Measurements from ENCODE around the gene HMCN2. TPM values are rescaled to one million over a fixed set of nuclear protein-coding genes. Genes with fewer than 3 reads are reported as not detected.

The HMCN2 gene
- total and polyA plus RNA-seq, 2 donors (not counting 1 experiment from before 2014, with no cell fraction given), result 0.01 TPM; not detected in 1

- H4K20me1 ChIP-seq (ENCODE audit: control insufficient read depth, insufficient read depth, low read length, poor library complexity, severe bottlenecking), result no peaks in the 10 kb centered on the region
- peaks cover 0 to 3% (median 0%) of the 10 kb centered on the region in 4 experiments for H3K27me3 ChIP-seq (replicated peaks in 1 of 4; ENCODE audit: control extremely low read depth in 1 of 4, control insufficient read depth in 3 of 4, insufficient read depth in 4 of 4, low read length in 3 of 4)
- no peaks in the 10 kb centered on the region for H3K4me1 ChIP-seq (ENCODE audit: control insufficient read depth in 2 of 2, insufficient read depth in 2 of 2, low read length in 2 of 2)
- H3K9me3 Mint-ChIP-seq (ENCODE audit: insufficient read depth), result no peaks in the 10 kb centered on the region
- TF ChIP-seq EZH2 (IDR thresholded peaks at IDR 0.05; ENCODE audit: borderline replicate concordance, insufficient read depth, low read depth, low read length, poor library complexity, severe bottlenecking) (no peak), CTCF (IDR thresholded peaks at IDR 0.05) (no peak)
- ATAC-seq (ENCODE audit: low read depth) (no peak), DNase-seq (no peak)
- no peak overlapping the region for H3K4me3 ChIP-seq (ENCODE audit: control extremely low read depth in 1 of 5, extremely low read depth in 1 of 5, insufficient read depth in 1 of 5, low read depth in 2 of 5, low read length in 4 of 5)
- no peak overlapping the region for H2AFZ ChIP-seq (ENCODE audit: insufficient read depth, low read depth, low read length, poor library complexity, severe bottlenecking)
- CTCF ChIA-PET, result no interaction called here
- H3K27me3 Mint-ChIP-seq, result peaks cover 26% of the 10 kb centered on the region
- no peaks in the 10 kb centered on the region for H3K9me3 ChIP-seq (ENCODE audit: control extremely low read depth in 1 of 3, control insufficient read depth in 2 of 3, insufficient read depth in 1 of 3, low read length in 2 of 3)
- H3K9ac ChIP-seq (ENCODE audit: low read length), result no peak overlapping the region
- intact Hi-C loops (cut with micrococcal nuclease), result no loop called here
- no peak overlapping the region for H3K27ac ChIP-seq (ENCODE audit: low read length in 2 of 2)
- H3K79me2 ChIP-seq (ENCODE audit: control insufficient read depth, insufficient read depth, low read length), result no peaks in the 10 kb centered on the region
- no peak overlapping the region for H3K4me2 ChIP-seq (replicated peaks; ENCODE audit: low read depth, low read length, poor library complexity, severe bottlenecking)
- 87% methylated on average over 9 of the region's 9 CpGs for WGBS (ENCODE audit: insufficient coverage)
- no peak overlapping the region for H3K4me3 Mint-ChIP-seq
- no peak overlapping the region for H3K27ac Mint-ChIP-seq
- H3K4me1 Mint-ChIP-seq, result no peaks in the 10 kb centered on the region
- POLR2A ChIA-PET, result no interaction called here
- no peaks in the 10 kb centered on the region for H3K36me3 ChIP-seq (replicated peaks in 1 of 2; ENCODE audit: control extremely low read depth in 1 of 2, control insufficient read depth in 1 of 2, extremely low read depth in 1 of 2, insufficient read depth in 2 of 2, low read length in 1 of 2)
These were observed 71.3 kb downstream of the HMCN2 start for GRCh38 chr9:130336885-130337284.

- CTCF ChIA-PET, result no interaction called here
- DNase-seq, result no peak
- no peak overlapping the region for H3K27ac Mint-ChIP-seq
These were observed 71.8 kb downstream of the HMCN2 start for GRCh38 chr9:130337318-130337717.

More at GRCh38 chr9:130337318-130337717, 71.8 kb downstream of the HMCN2 start:
- no peak overlapping the region for H3K4me2 ChIP-seq (replicated peaks; ENCODE audit: low read depth, low read length, poor library complexity, severe bottlenecking)
- TF ChIP-seq EZH2 (IDR thresholded peaks at IDR 0.05; ENCODE audit: borderline replicate concordance, insufficient read depth, low read depth, low read length, poor library complexity, severe bottlenecking) (no peak), CTCF (IDR thresholded peaks at IDR 0.05) (no peak)
- intact Hi-C loops (cut with micrococcal nuclease), result no loop called here
- H3K9me3 ChIP-seq (ENCODE audit: control extremely low read depth in 1 of 3, control insufficient read depth in 2 of 3, insufficient read depth in 1 of 3, low read length in 2 of 3), result no peaks in the 10 kb centered on the region
- no peaks in the 10 kb centered on the region for H3K9me3 Mint-ChIP-seq (ENCODE audit: insufficient read depth)
- H3K27me3 Mint-ChIP-seq, result peaks cover 25% of the 10 kb centered on the region
- 89% methylated on average over 7 of the region's 9 CpGs for WGBS (ENCODE audit: insufficient coverage)
- no peak overlapping the region for H3K4me3 ChIP-seq (ENCODE audit: control extremely low read depth in 1 of 5, extremely low read depth in 1 of 5, insufficient read depth in 1 of 5, low read depth in 2 of 5, low read length in 4 of 5)
- no peak overlapping the region for H2AFZ ChIP-seq (ENCODE audit: insufficient read depth, low read depth, low read length, poor library complexity, severe bottlenecking)
- peaks cover 0 to 3% (median 0%) of the 10 kb centered on the region in 4 experiments for H3K27me3 ChIP-seq (replicated peaks in 1 of 4; ENCODE audit: control extremely low read depth in 1 of 4, control insufficient read depth in 3 of 4, insufficient read depth in 4 of 4, low read length in 3 of 4)
- no peak overlapping the region for H3K9ac ChIP-seq (ENCODE audit: low read length)
- H4K20me1 ChIP-seq (ENCODE audit: control insufficient read depth, insufficient read depth, low read length, poor library complexity, severe bottlenecking), result no peaks in the 10 kb centered on the region
- no peaks in the 10 kb centered on the region for H3K4me1 Mint-ChIP-seq
- H3K27ac ChIP-seq (ENCODE audit: low read length in 2 of 2), result no peak overlapping the region
- ATAC-seq (ENCODE audit: low read depth), result no peak
- no peaks in the 10 kb centered on the region for H3K36me3 ChIP-seq (replicated peaks in 1 of 2; ENCODE audit: control extremely low read depth in 1 of 2, control insufficient read depth in 1 of 2, extremely low read depth in 1 of 2, insufficient read depth in 2 of 2, low read length in 1 of 2)
- H3K4me1 ChIP-seq (ENCODE audit: control insufficient read depth in 2 of 2, insufficient read depth in 2 of 2, low read length in 2 of 2), result no peaks in the 10 kb centered on the region
- POLR2A ChIA-PET, result no interaction called here
- no peaks in the 10 kb centered on the region for H3K79me2 ChIP-seq (ENCODE audit: control insufficient read depth, insufficient read depth, low read length)
- H3K4me3 Mint-ChIP-seq, result no peak overlapping the region
